Osteoblast (primary cell): ENCODE data around the gene KCNQ1. TPM values are rescaled to one million over a fixed set of nuclear protein-coding genes. Genes with fewer than 3 reads are reported as not detected.

Source experiments
- DNase-seq: peaks from one replicate; pipeline ENCODE4 v3.0.0; 2011; ENCODE audit warnings: low spot score, mixed read lengths; ENCODE audit not compliant: insufficient read length; ENCODE audit errors: missing footprints
- H2AFZ ChIP-seq: 2 replicates; pipeline ENCODE4 v1.6.0; 2011; ENCODE audit warnings: mild to moderate bottlenecking, low read length
- H3K27ac ChIP-seq: 2 replicates; pipeline ENCODE4 v1.5.1; 2011; ENCODE audit warnings: mild to moderate bottlenecking, low read depth, low read length, moderate library complexity
- H3K27me3 ChIP-seq: 2 replicates; pipeline ENCODE4 v1.6.0; 2012; ENCODE audit warnings: mild to moderate bottlenecking, control low read depth, inconsistent platforms, low read length, moderate library complexity; ENCODE audit not compliant: insufficient read depth
- H3K36me3 ChIP-seq: 2 replicates; pipeline ENCODE4 v1.5.1; 2011; ENCODE audit warnings: mild to moderate bottlenecking, low read length, control low read depth, moderate library complexity; ENCODE audit not compliant: insufficient read depth
- H3K4me1 ChIP-seq: 2 replicates; pipeline ENCODE4 v1.5.1; 2011; ENCODE audit warnings: mild to moderate bottlenecking, low read length, control low read depth, moderate library complexity; ENCODE audit not compliant: insufficient read depth
- H3K4me2 ChIP-seq: 2 replicates; pipeline ENCODE4 v1.6.0; 2011; ENCODE audit warnings: mild to moderate bottlenecking, low read length; ENCODE audit not compliant: insufficient read depth
- H3K4me3 ChIP-seq: fragments of 200-600 bp; sonication (generic); 3 replicates; pipeline ENCODE4 v1.5.1; 2012; ENCODE audit warnings: mild to moderate bottlenecking, low read length, inconsistent platforms; ENCODE audit not compliant: insufficient read depth
- H3K79me2 ChIP-seq: 2 replicates; pipeline ENCODE4 v1.6.0; 2012; ENCODE audit warnings: mild to moderate bottlenecking, low read length, control low read depth, inconsistent platforms; ENCODE audit not compliant: insufficient read depth
- H3K9me3 ChIP-seq: 2 replicates; pipeline ENCODE4 v1.5.1; 2011; ENCODE audit warnings: low read depth, low read length, control low read depth
- H4K20me1 ChIP-seq: 2 replicates; pipeline ENCODE4 v1.6.0; 2012; ENCODE audit warnings: mild to moderate bottlenecking, low read length, control low read depth; ENCODE audit not compliant: insufficient read depth
- total RNA-seq: library from RNA; depleted of rRNA; stranded (reverse); fragments of >200 nt; gene quantifications from 2 replicates; pipeline ENCODE4 v1.2.3, GENCODE V29; 2012
- TF ChIP-seq, protein P1 (sequence below): IDR thresholded peaks from 2 replicates; pipeline ENCODE4 v1.5.1; 2011; ENCODE audit warnings: mild to moderate bottlenecking, low read depth, low read length, moderate library complexity; ENCODE audit errors: extremely low read depth

The KCNQ1 gene
- total RNA-seq, 1 donor: not detected

DNA sequence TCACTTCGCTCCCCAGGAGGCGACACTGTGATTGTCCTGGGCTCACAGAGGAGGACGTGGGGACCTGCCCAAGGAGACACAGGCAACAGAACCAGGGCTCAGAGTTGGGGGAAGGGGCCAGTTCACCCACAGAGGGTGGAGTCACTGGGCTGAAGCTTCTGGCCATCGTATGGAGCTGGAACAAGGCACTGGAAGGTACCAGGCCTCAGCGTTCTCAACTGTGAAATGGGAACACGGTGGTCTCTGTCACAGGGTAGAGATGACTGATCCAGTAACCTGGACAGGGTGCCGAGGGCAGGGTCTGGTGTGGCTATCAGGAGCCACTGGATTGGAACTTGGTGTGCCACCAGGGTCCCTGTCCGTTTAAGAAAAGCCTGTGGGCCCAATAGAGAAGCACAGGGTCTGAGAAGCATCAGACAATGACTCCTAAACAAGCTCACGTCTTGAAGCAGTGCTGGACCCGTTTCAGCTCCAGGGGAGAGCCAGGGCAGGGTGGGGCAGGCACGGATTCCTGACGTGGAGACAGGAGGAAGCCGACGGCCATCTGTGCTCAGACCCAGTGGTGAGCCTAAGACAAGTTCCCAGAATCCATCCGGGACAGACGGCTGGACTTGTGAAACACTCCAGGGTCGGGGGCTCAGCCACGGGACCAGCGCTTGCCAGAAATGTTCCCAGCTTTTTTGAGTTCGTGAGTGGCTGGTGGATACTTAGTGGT lies 280.0 kb downstream of the KCNQ1 start:
- H3K27me3 ChIP-seq: peaks cover 28% of the 10 kb centered on the region

DNA sequence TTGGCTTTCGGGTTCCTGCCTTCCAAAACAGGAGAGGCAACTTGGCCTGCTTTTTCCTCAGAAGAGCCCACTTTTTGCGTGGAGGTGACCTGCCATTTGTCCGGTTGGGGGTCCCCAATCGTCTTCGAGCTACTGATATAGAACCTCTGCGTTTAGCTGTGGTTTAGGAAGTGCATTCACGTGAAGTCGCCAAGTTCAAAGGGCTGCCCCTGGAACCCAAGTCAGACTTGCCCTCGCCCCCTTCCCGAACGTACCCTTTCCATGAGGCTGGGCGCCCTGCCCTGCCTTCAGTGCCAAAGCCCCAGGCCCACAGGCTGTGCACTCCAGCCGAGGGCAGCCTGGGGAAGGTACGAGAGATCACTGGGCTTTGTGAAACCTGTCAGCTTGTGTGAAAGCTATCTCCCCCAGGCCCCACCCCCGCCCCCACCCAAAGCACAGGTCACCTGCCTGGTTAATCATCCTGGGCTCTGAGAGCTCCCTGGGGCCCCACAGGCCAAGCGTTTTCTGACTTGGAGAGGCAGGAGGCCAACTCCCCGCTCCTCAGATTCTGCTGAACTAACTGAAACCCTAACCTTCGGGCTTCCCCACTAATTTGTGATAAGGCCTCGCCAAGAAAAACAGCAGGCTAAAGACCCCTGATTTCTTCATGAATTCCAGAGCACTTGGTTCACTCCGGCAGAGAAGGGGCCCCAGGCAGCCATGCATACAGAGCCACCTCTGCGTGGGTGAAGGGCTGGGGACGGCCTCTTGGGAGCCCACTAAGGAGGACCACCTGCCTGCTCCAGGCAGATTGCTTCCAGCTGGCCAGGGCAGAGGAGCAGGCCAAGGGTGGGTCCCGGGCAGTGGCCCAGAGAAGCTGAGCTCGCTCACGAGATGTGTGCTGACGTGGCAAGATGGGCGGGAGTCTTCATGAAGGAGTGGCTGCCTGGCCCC lies 280.8 kb downstream of the KCNQ1 start:
- H3K9me3 ChIP-seq: no peaks in the 10 kb centered on the region
- TF ChIP-seq, protein P1, sequence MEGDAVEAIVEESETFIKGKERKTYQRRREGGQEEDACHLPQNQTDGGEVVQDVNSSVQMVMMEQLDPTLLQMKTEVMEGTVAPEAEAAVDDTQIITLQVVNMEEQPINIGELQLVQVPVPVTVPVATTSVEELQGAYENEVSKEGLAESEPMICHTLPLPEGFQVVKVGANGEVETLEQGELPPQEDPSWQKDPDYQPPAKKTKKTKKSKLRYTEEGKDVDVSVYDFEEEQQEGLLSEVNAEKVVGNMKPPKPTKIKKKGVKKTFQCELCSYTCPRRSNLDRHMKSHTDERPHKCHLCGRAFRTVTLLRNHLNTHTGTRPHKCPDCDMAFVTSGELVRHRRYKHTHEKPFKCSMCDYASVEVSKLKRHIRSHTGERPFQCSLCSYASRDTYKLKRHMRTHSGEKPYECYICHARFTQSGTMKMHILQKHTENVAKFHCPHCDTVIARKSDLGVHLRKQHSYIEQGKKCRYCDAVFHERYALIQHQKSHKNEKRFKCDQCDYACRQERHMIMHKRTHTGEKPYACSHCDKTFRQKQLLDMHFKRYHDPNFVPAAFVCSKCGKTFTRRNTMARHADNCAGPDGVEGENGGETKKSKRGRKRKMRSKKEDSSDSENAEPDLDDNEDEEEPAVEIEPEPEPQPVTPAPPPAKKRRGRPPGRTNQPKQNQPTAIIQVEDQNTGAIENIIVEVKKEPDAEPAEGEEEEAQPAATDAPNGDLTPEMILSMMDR: no peak
- H3K27me3 ChIP-seq: peaks cover 28% of the 10 kb centered on the region
- no peak overlapping the region for H2AFZ ChIP-seq
- H3K27ac ChIP-seq: no peak overlapping the region
- no peaks in the 10 kb centered on the region for H4K20me1 ChIP-seq
- no peak overlapping the region for H3K4me2 ChIP-seq
- H3K79me2 ChIP-seq: no peaks in the 10 kb centered on the region
- no peak overlapping the region for H3K4me3 ChIP-seq
- H3K4me1 ChIP-seq: no peaks in the 10 kb centered on the region
- no peak for DNase-seq
- H3K36me3 ChIP-seq: no peaks in the 10 kb centered on the region

More for the DNA sequence above, 280.0 kb downstream of the KCNQ1 start:
- Histone ChIP-seq H3K27ac (no peak overlapping the region), H3K4me3 (no peak overlapping the region), H3K36me3 (no peaks in the 10 kb centered on the region), H4K20me1 (no peaks in the 10 kb centered on the region), H3K9me3 (no peaks in the 10 kb centered on the region), H2AFZ (no peak overlapping the region), H3K4me2 (no peak overlapping the region), H3K79me2 (no peaks in the 10 kb centered on the region), H3K4me1 (no peaks in the 10 kb centered on the region)
- TF ChIP-seq, protein P1: no peak
- no peak for DNase-seq

DNA sequence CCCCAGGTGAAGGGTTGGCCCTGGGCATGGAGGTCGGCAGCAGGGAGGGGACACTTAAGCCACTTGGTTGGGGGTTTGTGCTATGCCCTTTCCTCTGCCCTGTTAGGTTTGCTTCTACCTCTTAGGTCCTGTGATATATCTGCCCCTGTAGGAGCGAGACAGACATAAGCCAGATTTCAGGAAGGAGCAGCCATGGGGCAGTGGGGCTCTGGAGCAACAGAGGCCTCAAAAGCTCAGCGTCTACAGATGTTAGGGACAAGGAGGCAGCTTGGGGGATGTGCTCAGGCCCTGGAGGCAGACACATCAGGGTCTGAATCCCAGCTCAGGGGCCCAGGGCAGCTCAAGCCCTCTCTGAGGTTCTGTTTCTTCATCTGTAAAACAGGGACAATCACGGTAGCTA lies 282.2 kb downstream of the KCNQ1 start:
- Histone ChIP-seq H3K27ac (no peak overlapping the region), H3K9me3 (no peaks in the 10 kb centered on the region), H3K79me2 (no peaks in the 10 kb centered on the region), H2AFZ (no peak overlapping the region), H3K27me3 (peaks cover 25% of the 10 kb centered on the region), H3K4me1 (no peaks in the 10 kb centered on the region), H4K20me1 (no peaks in the 10 kb centered on the region), H3K36me3 (no peaks in the 10 kb centered on the region), H3K4me2 (no peak overlapping the region), H3K4me3 (no peak overlapping the region)
- no peak for DNase-seq
- TF ChIP-seq, protein P1: no peak

DNA sequence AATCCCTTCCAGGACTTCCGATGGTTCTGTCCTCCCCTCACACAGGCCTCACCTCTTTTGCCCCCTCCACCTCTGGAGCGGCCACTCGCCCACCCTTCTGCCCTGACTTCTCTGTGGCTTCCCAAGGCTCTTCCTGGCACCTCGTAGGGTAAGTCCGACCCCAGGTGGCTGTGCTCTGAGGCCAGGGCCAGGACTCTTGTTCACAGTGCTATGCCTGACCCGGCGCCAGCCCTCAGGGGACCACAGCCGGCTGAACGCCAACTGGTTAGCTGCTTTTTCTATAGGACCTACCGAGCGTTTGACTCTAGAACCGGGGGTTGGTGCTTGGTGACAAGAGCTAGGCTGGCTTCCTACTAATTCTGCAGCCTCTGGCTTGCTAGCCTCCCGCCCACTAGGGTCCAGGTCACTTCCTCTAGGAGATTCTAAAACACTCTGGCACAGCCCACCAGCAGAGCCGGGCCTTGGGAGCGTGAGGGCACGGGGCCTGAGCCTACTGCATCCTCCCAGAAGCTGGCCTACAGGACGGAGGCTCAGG lies 283.4 kb downstream of the KCNQ1 start:
- H3K27me3 ChIP-seq: peaks cover 25% of the 10 kb centered on the region
- H3K9me3 ChIP-seq: no peaks in the 10 kb centered on the region
- H3K27ac ChIP-seq: no peak overlapping the region
- no peak overlapping the region for H3K4me3 ChIP-seq
- no peaks in the 10 kb centered on the region for H3K36me3 ChIP-seq
- no peaks in the 10 kb centered on the region for H4K20me1 ChIP-seq
- DNase-seq: no peak
- no peaks in the 10 kb centered on the region for H3K79me2 ChIP-seq
- no peak overlapping the region for H2AFZ ChIP-seq
- H3K4me2 ChIP-seq: no peak overlapping the region
- H3K4me1 ChIP-seq: no peaks in the 10 kb centered on the region
- TF ChIP-seq, protein P1: no peak
